GM12878 (cell line): ENCODE data around the gene C9orf153.

Experiments used
- EED ChIP-seq: sonication (generic); IDR thresholded peaks from 2 replicates; pipeline ENCODE4 v1.6.1; 2016; ENCODE audit warnings: antibody characterized with exemption, low read depth
- FOS ChIP-seq: IDR thresholded peaks from 3 replicates; pipeline ENCODE4 v1.6.1; 2011; ENCODE audit warnings: borderline replicate concordance; ENCODE audit not compliant: insufficient read length; ENCODE audit errors: extremely low read depth
- FOXM1 ChIP-seq: IDR thresholded peaks from 2 replicates; pipeline ENCODE4 v1.6.1; 2012; ENCODE audit warnings: low read depth, mild to moderate bottlenecking, inconsistent platforms, low read length, moderate library complexity
- NRF1 ChIP-seq: conservative IDR thresholded peaks from 2 replicates; pipeline ENCODE4 v1.6.1; 2011; ENCODE audit warnings: mild to moderate bottlenecking, low read depth, low read length, improper control_type of control experiment
- POLR2A ChIP-seq: IDR thresholded peaks from 2 replicates; pipeline ENCODE4 v1.6.1; 2011; ENCODE audit warnings: low read depth, mild to moderate bottlenecking, low read length
- RAD51 ChIP-seq: fragments of 450-650 bp; IDR thresholded peaks from 2 replicates; pipeline ENCODE4 v1.6.1; 2016; ENCODE audit warnings: moderate library complexity, mild to moderate bottlenecking, inconsistent platforms
- RCOR1 ChIP-seq: conservative IDR thresholded peaks from 2 replicates; pipeline ENCODE4 v1.6.1; 2012; ENCODE audit warnings: low read depth, low read length, improper control_type of control experiment
- RFX5 ChIP-seq: IDR thresholded peaks from 2 replicates; pipeline ENCODE4 v1.6.1; 2011; ENCODE audit warnings: low read depth, low read length, improper control_type of control experiment
- SMC3 ChIP-seq: IDR thresholded peaks from 2 replicates; pipeline ENCODE4 v1.6.1; 2011; ENCODE audit warnings: low read length, improper control_type of control experiment, borderline replicate concordance
- YY1 ChIP-seq: IDR thresholded peaks from 2 replicates; pipeline ENCODE4 v1.6.1; 2011; ENCODE audit warnings: low read depth, mild to moderate bottlenecking, low read length
- ZNF217 ChIP-seq: fragments of 450-650 bp; IDR thresholded peaks from 2 replicates; pipeline ENCODE4 v1.6.1; 2017; ENCODE audit warnings: antibody characterized with exemption, mild to moderate bottlenecking

DNA sequence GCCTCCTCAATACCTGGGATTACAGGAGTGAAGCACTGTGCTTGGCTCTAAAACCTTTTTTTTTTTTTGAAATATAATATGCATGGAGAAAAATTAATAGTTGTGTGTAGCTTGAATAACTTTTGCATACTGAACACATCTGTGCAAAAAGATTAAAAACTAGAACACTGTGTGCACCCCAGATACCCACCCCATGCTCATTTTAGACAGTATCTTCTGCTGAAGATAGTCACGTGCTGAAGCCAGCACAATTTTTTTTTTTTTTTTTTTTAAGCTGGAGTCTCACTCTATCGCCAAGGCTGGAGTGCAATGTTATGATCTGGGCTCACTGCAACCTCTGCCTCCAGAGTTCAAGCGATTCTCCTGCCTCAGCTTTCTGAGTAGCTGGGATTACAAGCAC is 39.9 kb downstream of the C9orf153 start:
- TF ChIP-seq RAD51 (no peak), POLR2A (no peak), RCOR1 (no peak), EED (no peak), NRF1 (no peak), SMC3 (no peak), RFX5 (no peak), FOXM1 (no peak), ZNF217 (no peak), FOS (no peak), YY1 (no peak)
